ENCODE measurements around the gene ZPBP2. TPM values are rescaled to one million over a fixed set of nuclear protein-coding genes. Genes with fewer than 3 reads are reported as not detected.

Gene ZPBP2, protein sequence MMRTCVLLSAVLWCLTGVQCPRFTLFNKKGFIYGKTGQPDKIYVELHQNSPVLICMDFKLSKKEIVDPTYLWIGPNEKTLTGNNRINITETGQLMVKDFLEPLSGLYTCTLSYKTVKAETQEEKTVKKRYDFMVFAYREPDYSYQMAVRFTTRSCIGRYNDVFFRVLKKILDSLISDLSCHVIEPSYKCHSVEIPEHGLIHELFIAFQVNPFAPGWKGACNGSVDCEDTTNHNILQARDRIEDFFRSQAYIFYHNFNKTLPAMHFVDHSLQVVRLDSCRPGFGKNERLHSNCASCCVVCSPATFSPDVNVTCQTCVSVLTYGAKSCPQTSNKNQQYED
- total RNA-seq = not detected in 2 replicates

DNA sequence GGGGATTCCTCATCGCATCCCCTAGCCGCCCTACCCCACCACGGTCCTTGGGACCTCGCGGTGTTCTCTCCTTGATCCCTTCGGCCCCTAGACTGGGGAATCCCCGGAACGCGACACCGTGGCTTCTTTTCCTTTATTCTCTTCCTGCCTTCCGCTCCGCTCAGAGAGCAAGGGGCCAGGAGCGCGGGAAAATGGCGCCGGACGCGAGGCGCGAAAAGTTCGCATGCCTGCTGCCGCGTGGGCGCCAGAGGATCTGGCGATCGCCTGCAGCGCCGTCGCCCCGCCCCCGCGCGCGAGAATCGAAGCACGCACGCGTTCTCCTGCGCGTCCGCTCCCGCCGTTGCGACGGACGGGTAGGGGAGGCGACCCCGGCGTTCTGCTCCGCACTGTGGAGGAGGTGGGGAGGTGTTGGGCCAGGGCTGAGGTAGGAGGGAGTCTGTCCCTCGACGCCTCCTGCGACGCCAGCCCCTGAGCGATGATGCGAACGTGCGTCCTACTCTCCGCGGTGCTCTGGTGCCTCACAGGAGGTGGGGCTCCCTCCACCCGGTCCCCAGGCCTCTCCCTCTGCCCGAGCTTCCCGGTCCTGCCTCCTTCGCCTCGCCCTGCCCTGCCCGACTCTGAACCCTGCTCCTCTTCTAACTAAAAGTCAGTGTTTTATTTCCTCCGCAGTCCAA is at the start of gene ZPBP2:
ZPBP2 (plus strand) TSS at position 323 of the 674 bp plus-strand sequence; CDS start at position 476, 153 bp downstream.

DNA sequence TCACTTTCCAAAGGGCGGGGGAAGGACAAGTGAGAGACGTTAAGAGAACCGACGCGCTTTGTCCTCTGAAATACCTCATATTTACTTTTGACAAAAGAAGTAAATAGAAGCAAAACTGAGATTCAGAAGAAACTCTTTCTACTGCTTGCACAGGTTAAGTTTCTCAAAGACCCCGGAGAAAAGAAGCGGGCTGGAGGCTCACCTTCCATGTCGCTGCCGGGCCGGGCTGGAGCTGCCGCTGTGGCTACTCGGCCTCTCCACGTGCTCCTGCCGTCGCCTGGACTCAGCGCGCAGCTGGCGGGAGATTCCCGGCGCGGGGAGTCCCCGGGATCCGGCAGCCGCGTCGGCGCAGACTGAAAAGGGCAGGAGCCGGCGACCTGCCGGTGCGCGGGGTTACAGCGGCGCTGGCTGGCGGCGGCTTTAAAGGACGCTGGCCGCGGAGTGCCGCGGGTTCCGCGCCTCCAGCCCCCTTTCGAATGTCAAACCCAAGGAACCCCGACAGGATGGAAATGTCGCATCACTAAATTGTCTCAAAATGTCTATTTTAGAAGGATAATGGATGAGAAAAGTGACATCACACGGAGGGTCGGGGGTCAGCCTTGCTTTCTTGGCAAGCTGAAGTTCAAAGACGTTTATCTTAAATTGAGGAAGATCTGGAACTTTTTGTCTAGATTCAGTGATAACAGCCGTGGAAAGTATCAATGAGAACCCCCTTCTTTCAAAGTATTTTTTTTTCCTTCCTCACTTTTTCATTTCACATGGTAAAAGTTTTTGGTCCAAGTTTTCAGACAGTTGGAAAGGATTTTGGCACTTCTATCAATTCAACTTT is 3.9 kb upstream of the ZPBP2 start, which contains the start of gene IKZF3:
IKZF3 (minus strand) TSS at position 395 of the 829 bp plus-strand sequence; CDS start at position 209, 186 bp downstream.

Other genes starting within 250 kb of the ZPBP2 start
- gene PPP1R1B, start 241.2 kb upstream of the ZPBP2 start, total RNA-seq = 0.94 and 28.8 TPM in 2 replicates
- gene STARD3, start 231.1 kb upstream of the ZPBP2 start, total RNA-seq = 22.5 and 47.8 TPM in 2 replicates
- 0.12 and 3.8 TPM in 2 replicates for gene TCAP, start 202.9 kb upstream of the ZPBP2 start, total RNA-seq
- gene PNMT, start 199.7 kb upstream of the ZPBP2 start, total RNA-seq = 0.60 and 0.70 TPM in 2 replicates
- 10.6 and 16.0 TPM in 2 replicates for gene PGAP3, start 180.1 kb upstream of the ZPBP2 start, total RNA-seq
- 38.3 and 47.1 TPM in 2 replicates for gene ERBB2, start 168.1 kb upstream of the ZPBP2 start, total RNA-seq
- 41.2 and 69.0 TPM in 2 replicates for gene MIEN1, start 137.7 kb upstream of the ZPBP2 start, total RNA-seq
- gene GRB7, start 130.3 kb upstream of the ZPBP2 start, total RNA-seq = 0.70 TPM in 1 of 2 replicates, not detected in the other
- gene IKZF3, start 3.9 kb upstream of the ZPBP2 start, total RNA-seq = not detected in 2 replicates
- 3.0 and 4.2 TPM in 2 replicates for gene GSDMB, start 50.4 kb downstream of the ZPBP2 start, total RNA-seq
- 30.6 and 51.8 TPM in 2 replicates for gene ORMDL3, start 59.4 kb downstream of the ZPBP2 start, total RNA-seq
- not detected in 2 replicates for gene LRRC3C, start 59.5 kb downstream of the ZPBP2 start, total RNA-seq
- not detected in 2 replicates for gene GSDMA, start 94.8 kb downstream of the ZPBP2 start, total RNA-seq
- gene PSMD3, start 112.6 kb downstream of the ZPBP2 start, total RNA-seq = 84.8 and 84.9 TPM in 2 replicates
- not detected in 2 replicates for gene CSF3, start 147.2 kb downstream of the ZPBP2 start, total RNA-seq
- gene MED24, start 186.2 kb downstream of the ZPBP2 start, total RNA-seq = 48.8 and 51.1 TPM in 2 replicates
- 28.5 and 30.5 TPM in 2 replicates for gene THRA, start 194.8 kb downstream of the ZPBP2 start, total RNA-seq
- 0.94 and 1.2 TPM in 2 replicates for gene NR1D1, start 232.4 kb downstream of the ZPBP2 start, total RNA-seq